NCI-H2227 treated with DMSO at 0.1 percent for 48 hours (cell line): ENCODE data around the gene TTC34.

Experiments used
- DNase-seq: peaks from one replicate; lab custom pipeline; 2025; lab: John Stamatoyannopoulos, UW

TTC34 gene

DNA sequence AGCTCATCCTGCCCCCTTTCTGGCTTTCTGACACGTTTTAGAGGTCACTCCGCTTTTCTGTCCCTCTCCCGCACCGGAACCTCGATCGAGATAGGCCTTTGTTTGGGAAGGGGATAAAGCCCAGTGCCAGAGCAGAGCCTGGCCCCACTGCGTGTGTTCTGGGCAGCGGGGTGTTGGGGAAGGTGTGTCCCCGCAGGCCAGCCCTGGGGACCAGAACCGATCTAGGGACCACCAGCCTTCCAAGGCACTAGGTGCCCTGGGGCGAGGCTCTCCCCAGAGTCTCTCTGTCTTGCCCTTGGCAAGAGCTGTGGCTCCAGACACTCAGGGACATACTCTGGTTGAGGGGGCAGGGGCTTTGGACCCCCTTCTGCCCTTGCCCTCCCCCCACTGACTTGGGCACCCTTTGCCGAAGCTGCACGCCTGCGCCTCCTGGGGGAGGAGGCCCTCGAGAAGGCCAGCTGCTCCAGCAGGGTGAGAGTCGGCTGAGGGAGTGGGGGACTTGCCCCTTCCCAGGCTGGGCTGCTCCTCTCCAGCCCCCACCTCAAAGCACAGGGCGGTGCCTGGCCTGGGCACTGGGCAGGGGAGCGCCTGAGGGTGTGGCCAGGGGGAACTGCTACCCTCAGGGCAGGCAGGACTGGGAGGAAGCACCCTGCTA, 198.5 kb downstream of the TTC34 start:
- DNase-seq = no peak

GRCh38 chr1:2602311-2602835, 199.1 kb downstream of the TTC34 start:
- no peak for DNase-seq

DNA sequence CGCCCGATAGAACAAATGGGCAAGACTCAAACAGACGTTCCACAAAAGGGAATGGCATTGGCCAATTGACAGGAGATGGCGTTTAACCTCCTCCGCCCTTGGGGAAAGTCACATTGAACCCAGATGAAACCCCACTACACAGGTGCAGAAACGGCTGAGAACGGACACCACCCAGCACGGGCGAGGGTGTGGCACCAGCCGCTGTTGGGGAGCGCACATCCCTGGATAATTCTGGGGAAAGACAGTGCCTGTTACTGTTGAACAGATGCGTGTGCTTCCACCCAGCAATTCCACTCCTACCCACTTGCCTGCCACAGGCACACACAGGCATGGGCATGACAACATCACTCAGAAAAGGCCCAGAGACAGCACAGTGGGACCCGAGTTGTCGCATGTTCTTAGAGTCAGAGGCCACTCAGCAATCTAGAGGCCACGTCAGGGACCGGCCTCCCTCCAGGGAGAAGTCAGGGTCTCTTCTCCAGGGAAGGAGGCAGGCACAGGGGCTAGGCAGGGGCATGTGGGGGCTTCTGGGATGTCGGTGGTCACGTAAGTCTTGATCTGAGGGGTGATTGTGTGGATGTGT, 199.7 kb downstream of the TTC34 start:
- no peak for DNase-seq

DNA sequence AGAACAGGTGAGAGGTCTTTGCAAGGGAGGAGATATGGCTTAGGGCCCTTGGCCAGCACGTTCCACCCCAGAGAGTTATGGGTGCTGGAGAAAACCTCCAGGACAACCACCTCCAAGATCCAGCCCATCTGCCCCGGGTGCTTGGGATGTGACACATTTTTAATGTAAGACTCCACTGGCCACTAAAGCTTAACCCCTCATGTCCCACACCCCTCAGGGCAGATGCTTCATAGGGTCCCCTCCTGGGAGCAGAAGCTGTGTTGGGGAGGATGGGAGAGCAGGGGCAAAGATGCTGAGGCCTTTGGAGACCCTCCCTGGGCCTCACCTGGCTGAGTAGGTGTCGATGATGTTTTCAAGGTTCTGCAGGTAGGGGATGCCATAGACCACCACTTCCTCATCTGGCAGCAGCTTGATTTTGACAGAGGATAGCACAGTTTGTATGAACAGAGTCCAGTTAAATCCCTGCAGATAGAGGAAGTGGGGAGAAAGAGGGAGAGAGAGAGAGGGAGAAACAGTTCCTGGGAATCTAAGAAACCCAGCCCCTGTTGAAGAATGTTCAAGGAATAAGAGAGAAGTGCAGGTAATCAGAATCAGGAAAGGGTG, 203.1 kb downstream of the TTC34 start:
- no peak for DNase-seq

DNA sequence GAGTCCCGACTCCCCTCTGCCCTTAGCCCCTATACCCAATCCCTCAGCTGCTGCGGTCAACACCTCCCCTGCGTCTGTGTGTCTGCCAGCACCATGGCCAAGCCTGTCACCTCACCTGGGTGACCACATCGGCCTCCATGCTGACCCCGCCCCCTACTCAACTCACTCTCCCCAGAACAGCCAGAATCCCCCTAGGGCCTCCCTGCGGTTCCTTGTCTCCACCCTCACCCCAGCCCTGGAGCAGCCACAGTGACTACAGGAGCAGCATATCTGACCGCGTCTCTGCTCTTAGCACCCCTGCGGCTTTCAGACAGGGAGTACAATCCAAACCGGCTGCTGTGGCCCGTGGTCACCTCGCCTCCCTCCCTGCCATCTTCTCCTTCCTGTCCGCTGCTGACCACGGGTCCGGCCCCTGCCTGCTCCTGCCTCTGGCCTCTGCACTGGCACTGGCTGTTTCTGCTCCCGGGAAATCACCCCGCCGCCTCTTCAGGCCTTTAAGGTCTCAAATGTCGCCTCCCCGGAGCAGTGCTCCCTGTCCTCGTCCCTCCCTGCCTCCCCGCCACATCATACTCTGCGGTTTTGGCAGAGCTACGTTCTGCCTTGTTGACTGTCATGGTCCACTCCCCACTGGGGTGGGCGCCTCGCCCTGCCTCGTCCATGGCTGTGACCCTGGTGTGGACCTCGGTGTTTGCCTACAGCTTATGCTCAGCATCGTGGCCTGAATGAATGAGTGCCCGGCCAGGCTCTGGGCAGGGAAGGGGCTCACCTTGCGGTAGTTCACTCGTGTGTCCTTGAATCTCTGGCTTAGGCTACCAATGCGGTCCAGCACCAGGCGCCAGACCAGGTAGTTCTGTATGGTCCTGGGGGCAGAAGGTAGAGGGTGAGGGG, 203.8 kb downstream of the TTC34 start:
- DNase-seq = no peak

DNA sequence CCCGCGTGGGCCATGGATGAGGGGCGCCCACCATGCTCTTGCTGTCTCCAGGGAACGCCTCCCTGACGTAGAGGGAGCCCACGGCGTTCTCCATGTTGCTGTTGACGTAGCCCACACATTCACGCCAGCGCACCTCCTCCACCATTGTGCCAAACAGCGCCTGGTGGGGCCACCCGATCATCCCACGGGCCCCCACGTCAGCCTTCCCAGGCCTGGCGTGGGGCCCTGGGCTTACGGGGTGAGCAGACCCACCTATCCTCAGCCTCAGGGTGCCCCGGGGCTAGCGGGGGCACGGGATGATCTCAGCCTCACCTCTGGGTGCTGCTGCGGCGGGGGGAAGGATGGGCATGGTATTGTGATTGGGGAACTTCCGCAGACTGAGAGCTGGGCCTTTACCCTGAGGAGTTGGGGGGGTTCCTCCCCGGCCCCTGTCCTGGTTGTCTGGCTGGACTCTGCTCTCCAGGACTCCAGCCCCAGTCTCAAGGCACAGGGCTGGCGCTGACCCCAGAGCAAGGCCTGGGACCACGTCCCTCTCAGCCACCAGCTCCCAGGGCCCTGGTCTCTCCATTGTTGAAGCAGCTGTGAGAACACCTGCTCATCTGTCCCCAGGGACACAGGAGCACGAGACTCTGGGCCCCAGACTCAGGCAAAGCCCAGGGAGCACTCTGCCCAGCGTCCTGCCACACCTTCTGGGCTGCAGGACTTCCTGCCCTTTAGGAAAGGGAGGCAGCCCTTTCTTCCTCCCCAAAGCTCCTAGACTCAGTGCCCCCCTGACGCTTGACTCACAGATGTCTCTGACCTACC, 204.8 kb downstream of the TTC34 start:
- DNase-seq = no peak

DNA sequence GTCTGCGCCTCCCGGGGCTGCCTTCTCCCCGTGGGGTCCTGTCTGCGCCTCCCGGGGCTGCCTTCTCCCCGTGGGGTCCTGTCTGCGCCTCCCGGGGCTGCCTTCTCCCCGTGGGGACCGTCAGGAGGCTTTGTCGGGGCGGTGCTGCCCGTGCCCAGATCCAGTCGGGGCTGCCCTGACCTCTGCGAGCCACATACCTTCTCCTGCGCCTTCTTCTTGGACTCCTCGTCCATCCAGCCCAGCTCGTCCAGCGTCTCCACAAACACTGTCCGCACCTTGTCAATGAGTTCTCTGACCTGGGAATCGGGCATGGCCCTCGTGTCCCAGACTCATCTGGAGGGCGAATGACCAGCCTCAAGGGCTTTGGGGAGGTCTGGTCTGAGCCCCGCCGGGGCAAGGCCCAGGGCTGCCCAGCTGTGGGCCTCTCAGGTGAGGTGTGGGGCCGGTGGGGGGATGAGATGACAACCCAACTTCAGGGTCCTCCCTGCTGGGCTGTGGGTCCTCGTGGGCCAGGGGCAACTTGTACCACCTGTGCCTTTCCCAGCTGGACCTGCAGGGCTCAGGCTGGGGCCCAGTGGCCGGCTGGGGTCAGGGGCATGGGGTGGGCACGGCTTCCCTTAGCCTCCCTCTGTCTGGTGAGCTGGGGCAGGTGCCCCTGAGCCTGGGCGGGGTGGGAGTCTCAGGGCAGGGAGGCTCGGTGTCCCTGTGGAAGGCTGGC, 205.5 kb downstream of the TTC34 start:
- DNase-seq = no peak

GRCh38 chr1:2595261-2595811, 206.2 kb downstream of the TTC34 start:
- DNase-seq = no peak

DNA sequence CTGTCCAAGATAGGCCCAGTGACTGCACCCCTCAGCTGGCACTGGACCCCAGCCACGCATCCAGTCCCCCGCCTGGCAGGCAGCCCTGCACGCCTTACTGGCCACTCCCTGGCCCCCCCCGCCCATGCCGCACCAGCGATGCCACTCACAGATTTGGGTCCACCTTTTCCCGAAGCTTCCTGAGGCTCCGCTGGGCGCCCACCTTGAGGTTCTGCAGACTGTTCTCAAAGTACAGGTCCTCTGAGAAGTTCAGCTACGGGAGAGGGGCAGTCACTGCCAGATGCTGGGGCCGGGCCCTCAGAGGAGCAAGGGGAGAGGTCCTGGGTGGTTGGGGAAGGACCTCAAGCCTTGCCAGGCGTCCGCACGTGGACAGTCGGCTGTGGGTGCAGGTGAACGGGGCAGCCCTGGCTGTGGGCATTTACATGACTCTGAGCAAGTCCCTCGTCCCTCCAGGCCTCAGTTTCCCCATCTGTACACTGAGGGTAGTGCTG, 206.8 kb downstream of the TTC34 start:
- no peak for DNase-seq

DNA sequence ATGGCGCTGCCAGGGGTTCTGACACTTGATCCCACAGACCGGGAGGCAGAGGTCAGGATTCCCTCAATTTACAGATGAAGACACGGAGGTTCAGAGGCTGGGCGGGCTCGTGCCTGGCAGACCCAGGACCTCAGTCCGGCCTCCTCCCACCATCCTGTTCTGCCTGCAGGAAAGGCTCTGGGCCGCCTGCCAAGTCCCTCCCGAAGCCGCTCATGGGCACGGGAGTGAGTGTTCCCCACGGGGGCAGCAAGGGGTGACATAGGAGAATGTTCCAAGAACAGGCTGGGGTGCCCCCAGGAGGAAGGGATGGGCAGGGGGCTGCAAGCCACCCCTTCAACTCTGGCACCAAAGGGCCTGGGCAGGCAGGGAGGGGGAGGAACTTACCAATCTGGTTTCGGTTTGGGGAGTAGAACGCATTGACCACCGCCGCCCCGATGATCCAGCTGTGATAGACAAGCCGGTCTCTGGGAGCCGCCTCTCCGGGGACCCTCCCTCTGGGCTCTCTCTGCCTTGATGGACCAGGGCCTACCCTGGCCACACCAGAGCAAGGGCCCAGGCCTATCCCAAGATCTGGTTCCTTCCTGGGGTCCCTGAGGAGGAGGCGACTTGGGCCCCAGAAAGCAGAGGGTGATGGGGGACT, 207.4 kb downstream of the TTC34 start:
- no peak for DNase-seq

GRCh38 chr1:2593251-2593878, 208.1 kb downstream of the TTC34 start:
- no peak for DNase-seq

DNA sequence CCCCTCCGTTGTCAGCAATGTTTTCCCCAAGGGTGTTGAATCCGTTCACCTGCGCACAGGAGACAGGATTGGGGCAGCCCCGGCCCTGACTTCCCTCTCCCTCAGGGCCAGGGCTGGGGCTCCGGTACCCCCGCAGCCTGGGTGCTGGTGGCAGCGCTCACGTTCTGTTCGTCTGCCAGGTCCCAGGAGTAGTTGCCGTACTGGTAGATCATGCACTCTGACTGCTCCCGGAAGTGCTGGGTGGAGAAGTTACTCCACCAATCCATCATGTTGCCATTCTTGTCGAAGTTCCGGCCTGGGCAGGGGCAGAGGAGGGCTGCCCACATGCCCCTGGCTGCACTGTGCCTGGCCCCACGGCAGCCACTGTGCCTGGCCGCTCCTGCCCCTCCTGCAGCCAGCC, 208.8 kb downstream of the TTC34 start:
- no peak for DNase-seq

- DNase-seq = no peak
These were observed 209.8 kb downstream of the TTC34 start for GRCh38 chr1:2591581-2592261.

DNA sequence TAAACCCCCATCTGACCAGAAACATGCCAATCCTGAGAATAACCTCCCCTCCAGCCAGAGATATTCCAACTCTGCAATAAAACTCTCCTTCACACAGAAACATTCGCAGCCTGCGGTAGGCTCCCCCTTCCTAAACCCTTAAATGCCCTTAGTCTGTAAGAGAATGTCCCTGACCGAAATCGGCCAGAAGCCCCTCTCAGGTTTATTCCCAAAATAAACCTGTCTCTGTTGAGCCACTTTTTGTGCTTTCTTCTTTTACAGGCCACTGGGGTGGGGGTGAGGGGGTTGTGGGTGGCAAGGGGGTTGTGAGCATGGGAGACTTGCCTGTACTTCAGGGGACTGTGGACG, 210.3 kb downstream of the TTC34 start:
- no peak for DNase-seq

DNA sequence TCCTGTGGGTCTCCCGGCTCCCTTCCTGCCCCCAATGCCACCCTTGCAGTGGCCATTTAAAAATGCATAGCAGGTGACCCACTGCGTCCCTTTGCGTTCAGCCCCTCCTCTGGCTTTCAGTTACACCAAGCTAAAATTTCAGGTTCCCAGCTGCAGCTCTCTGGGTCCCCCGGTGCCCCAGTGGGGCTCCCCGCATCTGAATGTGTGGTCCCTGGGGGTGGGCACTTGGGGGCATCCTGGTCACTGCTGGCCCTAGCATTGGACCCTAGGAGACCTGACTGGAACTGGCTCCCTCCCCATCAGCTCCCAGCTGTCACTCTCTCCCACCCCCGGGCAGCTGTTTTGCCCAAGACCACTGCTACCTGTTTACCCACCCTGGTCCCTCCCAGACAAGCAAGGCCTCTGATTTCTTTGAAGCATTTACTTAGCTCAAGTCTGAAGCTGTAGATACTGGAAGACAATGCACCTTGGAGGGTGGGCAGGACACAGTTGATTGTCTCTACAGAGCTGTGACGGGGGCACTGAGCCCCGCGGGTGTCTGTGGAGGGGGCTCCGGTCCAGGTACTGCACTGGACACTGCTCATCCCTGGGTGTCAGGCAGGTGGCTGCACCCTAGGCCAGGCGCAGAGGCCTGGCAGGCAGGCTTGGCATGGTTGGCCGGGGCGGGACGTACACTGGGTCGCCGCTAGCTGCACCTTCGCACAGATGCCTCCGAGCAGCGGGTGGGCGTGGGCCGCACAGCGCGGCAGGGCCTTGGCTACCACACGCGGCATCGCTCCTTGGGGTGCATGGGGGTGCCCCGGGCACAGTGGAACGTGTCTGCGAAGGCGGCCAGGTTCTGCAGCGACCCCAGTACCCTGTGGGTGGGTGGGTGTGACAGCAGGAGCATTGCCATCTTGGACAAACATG, 211.0 kb downstream of the TTC34 start:
- DNase-seq = no peak

GRCh38 chr1:2589431-2590232, 211.9 kb downstream of the TTC34 start:
- no peak for DNase-seq
